ENCODE results near the gene CER1. TPM values are rescaled to one million over a fixed set of nuclear protein-coding genes. Genes with fewer than 3 reads are reported as not detected.

Gene CER1
- total RNA-seq, 1 experiment from 2014 or later = not detected

GRCh38 chr9:14715102-14715501 is 7.4 kb downstream of the CER1 start:
- ChIA-PET CTCF (no interaction called here), POLR2A (no interaction called here), RAD21 (ENCODE audit: low non-redundant PET in 1 of 2, low total read pairs in 2 of 2, uncharacterized antibody in 2 of 2, unreplicated experiment in 2 of 2) (no interaction called here)
- no peak overlapping the region for H3K4me2 ChIP-seq (ENCODE audit: low read length)
- no TSS peak for BruUV-seq (replicated peaks)
- no peaks in the 10 kb centered on the region for H3K9me3 ChIP-seq (ENCODE audit: control insufficient read depth in 1 of 2, insufficient read depth in 1 of 2, low read depth in 1 of 2, low read length in 2 of 2)
- H3K4me3 ChIP-seq (replicated peaks in 1 of 2; ENCODE audit: low read depth in 1 of 2, low read length in 2 of 2) = no peak overlapping the region
- no peak overlapping the region for H2AFZ ChIP-seq (ENCODE audit: low read depth, low read length, poor library complexity, severe bottlenecking)
- H3K4me1 ChIP-seq (ENCODE audit: control insufficient read depth in 1 of 2, insufficient read depth in 2 of 2, low read length in 2 of 2) = no peaks in the 10 kb centered on the region
- intact Hi-C loops (cut with micrococcal nuclease) = no loop called here
- no peak for TF ChIP-seq ZNF274 (IDR thresholded peaks at IDR 0.05; ENCODE audit: low read depth, low read length)
- no peak for TF ChIP-seq YY1 (IDR thresholded peaks at IDR 0.05; ENCODE audit: extremely low read depth, insufficient replicate concordance, low read depth, low read length)
- no peak for TF ChIP-seq FOSL1 (IDR thresholded peaks at IDR 0.05; ENCODE audit: low read depth)
- TF ChIP-seq, protein P1, sequence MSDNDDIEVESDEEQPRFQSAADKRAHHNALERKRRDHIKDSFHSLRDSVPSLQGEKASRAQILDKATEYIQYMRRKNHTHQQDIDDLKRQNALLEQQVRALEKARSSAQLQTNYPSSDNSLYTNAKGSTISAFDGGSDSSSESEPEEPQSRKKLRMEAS (IDR thresholded peaks at IDR 0.05) = no peak
- no peak for TF ChIP-seq JUND (IDR thresholded peaks at IDR 0.05)
- TF ChIP-seq CEBPB (IDR thresholded peaks at IDR 0.05; ENCODE audit: low read depth) = no peak
- no peak for TF ChIP-seq POLR2A (IDR thresholded peaks at IDR 0.05; ENCODE audit: borderline replicate concordance, extremely low read depth, insufficient read depth, insufficient read length)
- TF ChIP-seq POLR2AphosphoS5 (IDR thresholded peaks at IDR 0.05; ENCODE audit: low read depth, low read length) = no peak
- TF ChIP-seq ZBTB33 (IDR thresholded peaks at IDR 0.05; ENCODE audit: extremely low read depth, insufficient replicate concordance, low read length) = no peak
- TF ChIP-seq SIN3A (IDR thresholded peaks at IDR 0.05; ENCODE audit: low read depth) = no peak
- TF ChIP-seq ELF1 (IDR thresholded peaks at IDR 0.05; ENCODE audit: borderline replicate concordance, low read depth) = no peak
- no peak for TF ChIP-seq SP1 (IDR thresholded peaks at IDR 0.05; ENCODE audit: low read depth)
- no peak for TF ChIP-seq ATF3 (IDR thresholded peaks at IDR 0.05)
- TF ChIP-seq, protein P2, sequence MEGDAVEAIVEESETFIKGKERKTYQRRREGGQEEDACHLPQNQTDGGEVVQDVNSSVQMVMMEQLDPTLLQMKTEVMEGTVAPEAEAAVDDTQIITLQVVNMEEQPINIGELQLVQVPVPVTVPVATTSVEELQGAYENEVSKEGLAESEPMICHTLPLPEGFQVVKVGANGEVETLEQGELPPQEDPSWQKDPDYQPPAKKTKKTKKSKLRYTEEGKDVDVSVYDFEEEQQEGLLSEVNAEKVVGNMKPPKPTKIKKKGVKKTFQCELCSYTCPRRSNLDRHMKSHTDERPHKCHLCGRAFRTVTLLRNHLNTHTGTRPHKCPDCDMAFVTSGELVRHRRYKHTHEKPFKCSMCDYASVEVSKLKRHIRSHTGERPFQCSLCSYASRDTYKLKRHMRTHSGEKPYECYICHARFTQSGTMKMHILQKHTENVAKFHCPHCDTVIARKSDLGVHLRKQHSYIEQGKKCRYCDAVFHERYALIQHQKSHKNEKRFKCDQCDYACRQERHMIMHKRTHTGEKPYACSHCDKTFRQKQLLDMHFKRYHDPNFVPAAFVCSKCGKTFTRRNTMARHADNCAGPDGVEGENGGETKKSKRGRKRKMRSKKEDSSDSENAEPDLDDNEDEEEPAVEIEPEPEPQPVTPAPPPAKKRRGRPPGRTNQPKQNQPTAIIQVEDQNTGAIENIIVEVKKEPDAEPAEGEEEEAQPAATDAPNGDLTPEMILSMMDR (IDR thresholded peaks at IDR 0.05 in 2 of 3, conservative IDR thresholded peaks at IDR 0.05 in 1 of 3; ENCODE audit: borderline replicate concordance in 1 of 3, insufficient read depth in 1 of 3, low read depth in 2 of 3, low read length in 2 of 3) = no peak
- TF ChIP-seq TCF7L2 (IDR thresholded peaks at IDR 0.05; ENCODE audit: borderline replicate concordance, extremely low read depth, insufficient read depth, insufficient read length) = no peak
- TF ChIP-seq EZH2 (IDR thresholded peaks at IDR 0.05) = no peak
- ATAC-seq = no peak
- DNase-seq (ENCODE audit: low read depth, low spot score) = no peak
- no peak overlapping the region for H3K27ac ChIP-seq (ENCODE audit: low read depth, low read length)
- no peaks in the 10 kb centered on the region for H3K9me2 ChIP-seq (ENCODE audit: insufficient read depth)
- H3K79me2 ChIP-seq (ENCODE audit: insufficient read depth, low read length) = no peaks in the 10 kb centered on the region
- no peaks in the 10 kb centered on the region for H3K36me3 ChIP-seq (ENCODE audit: control insufficient read depth in 1 of 2, insufficient read depth in 2 of 2, low read length in 2 of 2)
- no peaks in the 10 kb centered on the region for H4K20me1 ChIP-seq (ENCODE audit: insufficient read depth)
- peaks cover 31% of the 10 kb centered on the region for H3K27me3 ChIP-seq (ENCODE audit: insufficient read depth, low read length)
- no peak overlapping the region for H3K9ac ChIP-seq (ENCODE audit: low read length)

All from HCT116 (cell line).